Neural cell (in vitro differentiated cells): ENCODE data around the gene KIFAP3. TPM values are rescaled to one million over a fixed set of nuclear protein-coding genes. Genes with fewer than 3 reads are reported as not detected.

ENCODE experiments used
- H2AFZ ChIP-seq: fragments of 200-600, 300-800 bp; sonication (generic), shearing (Covaris generic); 2 replicates; pipeline ENCODE4 v1.6.0; 2014; ENCODE audit warnings: low read depth, mild to moderate bottlenecking, antibody characterized with exemption, low read length, moderate library complexity
- H3F3A ChIP-seq: fragments of 200-600 bp; shearing (Covaris generic); 2 replicates; pipeline ENCODE4 v1.6.1; 2016; ENCODE audit warnings: mild to moderate bottlenecking, moderate library complexity, mixed read lengths, antibody characterized with exemption, low read length; ENCODE audit not compliant: insufficient read depth, poor library complexity, severe bottlenecking
- H3K27ac ChIP-seq: fragments of 200-600, 300-800 bp; sonication (generic), shearing (Covaris generic); 2 replicates; pipeline ENCODE4 v1.5.1; 2014; ENCODE audit warnings: mild to moderate bottlenecking, low read length, moderate library complexity
- H3K27me3 ChIP-seq: fragments of 300-800, 200-600 bp; sonication (generic), shearing (Covaris generic); 2 replicates; pipeline ENCODE4 v1.6.0; 2014; ENCODE audit warnings: mild to moderate bottlenecking, low read depth, low read length, moderate library complexity; ENCODE audit not compliant: insufficient read depth
- H3K36me3 ChIP-seq: fragments of 300-800, 200-600 bp; sonication (generic), shearing (Covaris generic); 2 replicates; pipeline ENCODE4 v1.5.1; 2014; ENCODE audit warnings: mild to moderate bottlenecking, antibody characterized with exemption, low read length, moderate library complexity; ENCODE audit not compliant: insufficient read depth
- H3K4me2 ChIP-seq: fragments of 300-800, 200-600 bp; sonication (generic), shearing (Covaris generic); 2 replicates; pipeline ENCODE4 v1.6.0; 2014; ENCODE audit warnings: mild to moderate bottlenecking, low read length
- H3K4me3 ChIP-seq: fragments of 300-800, 200-600 bp; sonication (generic), shearing (Covaris generic); 2 replicates; pipeline ENCODE4 v1.5.1; 2014; ENCODE audit warnings: mild to moderate bottlenecking, low read length, moderate library complexity
- H3K79me2 ChIP-seq: fragments of 200-600 bp; shearing (Covaris generic); replicated peaks from 2 replicates; pipeline ENCODE4 v1.6.0; 2014; ENCODE audit warnings: mild to moderate bottlenecking, low read length, moderate library complexity; ENCODE audit not compliant: insufficient read depth
- H3K9ac ChIP-seq: fragments of 300-800, 200-600 bp; sonication (generic), shearing (Covaris generic); 2 replicates; pipeline ENCODE4 v1.6.1; 2016; ENCODE audit warnings: mild to moderate bottlenecking, low read length, mixed read lengths
- H3K9me2 ChIP-seq: fragments of 200-600 bp; shearing (Covaris generic); 2 replicates; pipeline ENCODE4 v1.6.1; 2016; ENCODE audit warnings: mild to moderate bottlenecking, low read length, mixed read lengths; ENCODE audit not compliant: insufficient read depth
- H3K9me3 ChIP-seq: fragments of 200-600, 300-800 bp; sonication (generic), shearing (Covaris generic); 2 replicates; pipeline ENCODE4 v1.6.1; 2016; ENCODE audit warnings: mild to moderate bottlenecking, mixed run types, low read length, moderate library complexity, mixed read lengths
- H4K20me1 ChIP-seq: fragments of 200-600 bp; shearing (Covaris generic); 2 replicates; pipeline ENCODE4 v1.6.1; 2016; ENCODE audit warnings: mild to moderate bottlenecking, mixed run types; ENCODE audit not compliant: insufficient read depth
- CTCF ChIP-seq: fragments of 450-650 bp; IDR thresholded peaks from 2 replicates; pipeline ENCODE4 v1.5.1; 2014; ENCODE audit warnings: antibody characterized with exemption, mild to moderate bottlenecking, moderate library complexity; ENCODE audit not compliant: poor library complexity, severe bottlenecking
- EP300 ChIP-seq: fragments of 450-650 bp; conservative IDR thresholded peaks from 2 replicates; pipeline ENCODE4 v1.6.1; 2014; ENCODE audit warnings: antibody characterized with exemption, mild to moderate bottlenecking, moderate library complexity; ENCODE audit not compliant: poor library complexity, severe bottlenecking
- EZH2 ChIP-seq: fragments of 200-600, 300-800 bp; shearing (Covaris generic), sonication (generic); IDR thresholded peaks from 2 replicates; pipeline ENCODE4 v1.6.1; 2014; ENCODE audit warnings: antibody characterized with exemption, low read length, borderline replicate concordance, mild to moderate bottlenecking; ENCODE audit not compliant: insufficient read depth, poor library complexity, severe bottlenecking
- MXI1 ChIP-seq: fragments of 450-650 bp; conservative IDR thresholded peaks from 2 replicates; pipeline ENCODE4 v1.6.1; 2014; ENCODE audit warnings: antibody characterized with exemption, mild to moderate bottlenecking; ENCODE audit not compliant: poor library complexity, severe bottlenecking
- POLR2AphosphoS5 ChIP-seq: IDR thresholded peaks from 2 replicates; pipeline ENCODE4 v1.6.1; 2012
- REST ChIP-seq: IDR thresholded peaks from 2 replicates; pipeline ENCODE4 v1.6.1; 2012; ENCODE audit warnings: borderline replicate concordance
- SMC3 ChIP-seq: fragments of 450-650 bp; conservative IDR thresholded peaks from 2 replicates; pipeline ENCODE4 v1.6.1; 2014; ENCODE audit warnings: antibody characterized with exemption, mild to moderate bottlenecking, moderate library complexity; ENCODE audit not compliant: poor library complexity
- TAF1 ChIP-seq: IDR thresholded peaks from 2 replicates; pipeline ENCODE4 v1.6.1; 2012; ENCODE audit warnings: low read depth
- polyA plus RNA-seq: library from polyadenylated mRNA; depleted of rRNA; stranded (reverse); fragments of >200 nt; gene quantifications from 2 replicates; pipeline ENCODE4 v1.2.3, GENCODE V29; 2014

KIFAP3 gene
- polyA plus RNA-seq, 1 donor from 2014 or later: 256 TPM

GRCh38 chr1:169915150-169915549, 159.3 kb downstream of the KIFAP3 start:
- H2AFZ ChIP-seq: no peak overlapping the region
- H3K4me3 ChIP-seq: no peak overlapping the region

GRCh38 chr1:169914531-169914930, 160.0 kb downstream of the KIFAP3 start:
- Histone ChIP-seq H3K27ac (no peak overlapping the region), H4K20me1 (no peaks in the 10 kb centered on the region), H3K36me3 (no peaks in the 10 kb centered on the region), H3K4me2 (no peak overlapping the region), H3K4me3 (no peak overlapping the region), H3K9me3 (no peaks in the 10 kb centered on the region), H2AFZ (no peak overlapping the region), H3K9me2 (no peaks in the 10 kb centered on the region), H3K27me3 (no peaks in the 10 kb centered on the region), H3K9ac (no peak overlapping the region), H3K79me2 (no peaks in the 10 kb centered on the region), H3F3A (no peaks in the 10 kb centered on the region)
- no peak for TF ChIP-seq SMC3
- TF ChIP-seq EP300: no peak
- no peak for TF ChIP-seq POLR2AphosphoS5
- no peak for TF ChIP-seq REST
- no peak for TF ChIP-seq CTCF
- no peak for TF ChIP-seq MXI1
- TF ChIP-seq EZH2: no peak
- no peak for TF ChIP-seq TAF1

More at GRCh38 chr1:169915150-169915549, 159.3 kb downstream of the KIFAP3 start:
- no peaks in the 10 kb centered on the region for H3K9me3 ChIP-seq
- H3K27me3 ChIP-seq: no peaks in the 10 kb centered on the region
- TF ChIP-seq CTCF (no peak), MXI1 (no peak), EP300 (no peak), REST (no peak)
- H3K79me2 ChIP-seq: no peaks in the 10 kb centered on the region
- H3K9me2 ChIP-seq: no peaks in the 10 kb centered on the region
- no peaks in the 10 kb centered on the region for H3F3A ChIP-seq
- no peak overlapping the region for H3K4me2 ChIP-seq
- H4K20me1 ChIP-seq: no peaks in the 10 kb centered on the region
- H3K9ac ChIP-seq: no peak overlapping the region
- H3K36me3 ChIP-seq: no peaks in the 10 kb centered on the region
- no peak overlapping the region for H3K27ac ChIP-seq
